GM21367 (cell line): Measurements from ENCODE around the gene FARS2.
A peak's percentile ranks its signal among the peaks of the same experiment; 100 is the strongest.

ENCODE experiments used
- ATAC-seq: cut with Tn5 transposase; IDR thresholded peaks from one replicate; pipeline ENCODE4 v1.9.1; 2021; ENCODE audit not compliant: unreplicated experiment

FARS2 gene

DNA sequence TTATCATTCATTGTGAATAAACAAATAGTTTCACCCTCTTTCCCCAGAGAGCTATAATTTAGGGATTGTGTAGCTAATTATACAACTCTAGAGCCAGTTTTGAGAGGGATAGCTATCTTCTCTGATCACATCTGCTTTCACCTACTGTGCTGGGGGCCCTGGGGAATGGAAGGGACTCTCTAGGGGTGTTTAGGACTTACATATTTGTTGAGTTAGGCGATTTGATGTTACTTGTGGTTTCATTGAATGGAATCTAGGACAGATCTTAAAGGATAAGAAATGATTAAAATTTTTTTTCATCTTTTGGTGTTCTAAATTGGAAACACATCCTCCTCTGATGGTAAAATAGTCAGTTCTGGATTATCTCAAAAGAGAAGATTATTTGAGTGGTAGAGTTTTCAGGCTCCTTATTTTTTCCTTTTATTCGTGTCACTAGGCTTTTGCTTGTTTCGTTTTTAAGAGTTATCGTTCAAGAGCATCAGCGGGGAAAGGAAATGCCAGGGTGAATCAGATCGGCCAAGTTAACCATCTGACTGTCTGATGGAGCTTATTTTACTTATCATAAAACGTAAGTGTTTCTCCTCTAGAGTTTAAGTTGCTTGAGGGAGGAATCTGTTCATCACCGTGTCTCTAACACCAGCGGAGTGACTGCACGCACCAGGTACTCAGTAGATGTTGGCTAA, 236.7 kb downstream of the FARS2 start:
- no peak for ATAC-seq

DNA sequence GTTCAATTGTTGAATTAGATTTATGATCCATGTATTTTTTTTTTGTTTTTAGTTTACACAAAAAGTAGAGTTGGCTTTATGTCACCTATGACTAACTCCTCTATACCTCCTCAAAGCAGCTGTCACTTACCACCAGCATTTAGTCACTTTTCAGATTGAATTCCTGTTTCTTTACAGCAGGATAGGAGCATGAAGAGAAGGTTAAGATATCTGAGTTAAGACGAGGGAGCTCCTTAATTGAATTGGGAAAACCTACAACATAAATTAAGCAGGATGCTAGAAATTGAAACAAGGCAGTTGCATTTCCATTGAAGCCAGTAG, 237.2 kb downstream of the FARS2 start:
- no peak for ATAC-seq

DNA sequence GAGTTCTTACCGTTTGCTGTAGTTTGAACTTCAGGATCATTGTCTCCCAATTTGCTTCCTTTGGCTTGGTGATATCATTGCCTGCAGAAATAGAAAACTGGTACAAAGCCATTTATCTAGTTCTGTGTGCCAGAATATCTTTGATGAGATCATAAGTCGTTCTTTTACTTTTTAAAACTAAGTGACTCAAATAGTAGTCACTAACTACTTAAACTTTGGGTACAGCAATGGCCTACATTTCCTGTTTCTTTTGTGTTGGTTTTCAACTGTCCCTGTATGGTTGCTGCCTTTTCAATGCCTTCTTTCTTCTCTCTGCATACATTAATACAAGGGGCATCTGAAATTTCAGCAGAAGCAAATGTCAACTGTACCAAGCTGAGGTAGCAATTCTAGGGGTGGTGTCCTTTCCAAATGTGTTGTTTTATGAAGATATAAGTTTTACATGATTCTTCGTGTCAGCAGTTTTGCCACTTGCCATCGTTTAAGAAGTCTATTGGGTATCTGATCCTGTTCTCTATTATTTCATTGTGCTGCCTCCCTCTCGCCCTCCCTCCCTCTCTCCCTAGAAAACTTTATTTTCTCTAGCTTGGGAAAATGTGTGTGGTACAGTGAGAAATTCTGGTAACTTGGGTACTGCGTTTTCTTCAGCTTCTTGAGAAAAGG, 238.5 kb downstream of the FARS2 start:
- no peak for ATAC-seq

DNA sequence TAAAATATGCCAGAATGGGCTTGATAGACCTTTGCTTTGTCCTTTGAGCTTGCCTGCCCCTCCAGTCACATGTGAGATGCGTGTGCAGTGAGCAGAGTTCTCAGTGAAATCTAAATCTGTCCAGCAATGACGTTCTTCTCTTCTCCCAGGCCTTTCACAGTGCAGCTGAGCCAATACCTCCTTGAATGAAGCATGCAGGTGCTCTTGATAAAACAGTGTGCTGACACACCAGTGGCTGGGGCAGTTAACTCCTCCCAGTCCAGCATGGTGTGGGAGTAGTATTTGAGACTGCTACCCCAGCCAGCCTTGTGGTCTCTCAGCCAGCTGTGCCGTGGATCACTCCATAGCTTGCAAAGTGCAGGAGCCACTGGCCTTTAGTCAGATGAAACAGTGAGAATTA, 240.5 kb downstream of the FARS2 start:
- ATAC-seq, result no peak

DNA sequence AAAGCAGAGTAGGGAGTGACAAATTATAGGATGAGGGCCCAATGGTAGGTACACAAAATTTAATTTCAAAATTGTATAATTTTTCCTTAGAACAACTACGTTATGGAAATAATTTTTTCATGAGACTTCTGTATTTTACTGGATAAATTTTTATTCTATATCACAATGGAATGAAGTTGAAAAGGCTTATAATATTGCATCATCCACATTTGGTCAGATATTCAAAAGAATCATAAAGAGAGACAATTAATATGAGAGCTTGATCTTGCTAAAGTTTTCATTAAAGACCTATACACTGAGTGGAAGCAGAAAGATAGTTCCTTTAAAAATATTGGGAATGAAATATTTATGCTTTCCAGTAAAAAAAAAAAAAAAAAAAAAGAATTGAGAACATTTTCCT, 242.8 kb downstream of the FARS2 start:
- no peak for ATAC-seq

DNA sequence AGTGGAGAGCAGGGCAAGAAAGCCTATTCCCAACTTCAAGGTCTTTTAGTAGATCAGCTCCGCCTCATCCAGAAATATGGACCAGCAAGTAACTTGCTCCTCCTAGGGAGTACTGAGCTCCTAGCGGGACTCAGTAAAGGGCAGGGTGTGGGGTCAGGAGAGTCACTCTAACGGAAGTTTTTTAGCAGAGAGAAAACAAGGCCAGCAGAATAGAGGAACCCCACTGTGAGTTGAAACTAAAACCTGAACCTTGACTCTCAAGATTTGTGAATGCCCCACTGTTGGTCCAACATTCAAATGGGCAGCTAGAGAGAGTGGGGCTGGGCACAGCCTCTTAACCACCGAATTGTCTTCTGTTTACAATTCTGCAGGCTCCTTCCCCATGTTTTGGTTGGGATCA, 244.8 kb downstream of the FARS2 start:
- ATAC-seq, result peak; percentile 38

DNA sequence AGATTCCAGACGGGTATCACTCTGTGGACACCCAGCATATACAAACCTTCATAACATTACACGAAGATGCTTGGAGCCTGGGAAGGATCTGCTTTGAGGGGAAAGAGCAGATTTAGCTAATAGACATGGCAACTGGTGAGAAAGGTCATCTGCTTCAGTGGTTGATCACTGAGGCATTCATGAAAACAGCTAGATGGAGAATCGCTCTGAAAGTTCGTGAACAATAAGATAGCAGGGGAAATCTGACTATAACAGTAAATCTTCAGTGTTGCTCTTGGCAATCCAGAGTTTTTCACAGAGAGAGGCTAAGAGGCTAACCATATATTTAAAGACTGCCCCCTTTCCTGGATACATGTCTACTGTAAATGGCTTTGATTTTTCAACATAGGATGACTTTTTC, 245.3 kb downstream of the FARS2 start:
- peak; percentile 17 for ATAC-seq

DNA sequence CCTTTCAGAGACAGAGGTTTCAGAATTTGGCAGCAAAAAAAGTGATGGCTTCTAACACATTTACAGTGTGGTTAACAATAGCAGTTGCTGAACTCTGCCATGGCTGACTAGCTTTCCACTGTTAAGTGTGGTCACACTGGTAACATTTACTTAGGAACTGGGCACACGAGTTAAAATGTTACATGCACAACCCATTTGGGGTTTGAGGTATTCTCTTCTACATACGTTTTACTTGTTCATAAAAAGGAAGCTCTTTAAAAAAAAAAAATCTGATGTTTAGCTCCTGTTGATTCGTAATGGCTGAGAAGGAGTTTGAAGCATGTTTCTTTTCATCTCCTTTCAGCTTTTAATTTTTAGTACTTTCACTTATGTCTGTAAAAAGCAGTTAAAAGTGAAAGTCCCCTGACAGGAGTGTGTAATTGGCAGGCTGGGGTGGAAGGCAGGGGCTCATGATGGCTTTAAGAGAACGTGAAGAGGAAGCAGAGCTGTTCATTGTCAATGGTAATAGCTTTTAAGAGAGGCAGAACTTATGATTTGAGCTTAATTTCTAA, 245.9 kb downstream of the FARS2 start:
- ATAC-seq, result peak; percentile 79

DNA sequence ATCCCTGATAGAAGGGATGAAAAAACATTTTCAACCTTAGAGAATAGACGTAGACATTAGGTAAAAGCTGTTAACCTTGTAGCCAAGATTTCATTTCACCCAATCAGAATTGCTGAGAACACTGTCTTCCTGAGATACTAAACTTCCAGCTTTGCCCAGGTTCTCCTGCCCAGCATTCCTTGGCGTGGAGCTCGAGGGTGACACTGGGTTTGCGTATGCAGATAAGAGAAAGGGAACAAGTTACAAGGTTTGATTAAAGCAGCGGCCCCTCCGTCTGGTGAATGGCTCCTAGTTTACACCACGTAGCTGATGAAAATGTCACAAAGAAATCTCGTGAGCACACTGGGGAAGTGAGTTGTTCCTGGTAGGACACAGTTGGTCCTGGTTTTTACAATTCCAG, 247.8 kb downstream of the FARS2 start:
- ATAC-seq, result no peak

DNA sequence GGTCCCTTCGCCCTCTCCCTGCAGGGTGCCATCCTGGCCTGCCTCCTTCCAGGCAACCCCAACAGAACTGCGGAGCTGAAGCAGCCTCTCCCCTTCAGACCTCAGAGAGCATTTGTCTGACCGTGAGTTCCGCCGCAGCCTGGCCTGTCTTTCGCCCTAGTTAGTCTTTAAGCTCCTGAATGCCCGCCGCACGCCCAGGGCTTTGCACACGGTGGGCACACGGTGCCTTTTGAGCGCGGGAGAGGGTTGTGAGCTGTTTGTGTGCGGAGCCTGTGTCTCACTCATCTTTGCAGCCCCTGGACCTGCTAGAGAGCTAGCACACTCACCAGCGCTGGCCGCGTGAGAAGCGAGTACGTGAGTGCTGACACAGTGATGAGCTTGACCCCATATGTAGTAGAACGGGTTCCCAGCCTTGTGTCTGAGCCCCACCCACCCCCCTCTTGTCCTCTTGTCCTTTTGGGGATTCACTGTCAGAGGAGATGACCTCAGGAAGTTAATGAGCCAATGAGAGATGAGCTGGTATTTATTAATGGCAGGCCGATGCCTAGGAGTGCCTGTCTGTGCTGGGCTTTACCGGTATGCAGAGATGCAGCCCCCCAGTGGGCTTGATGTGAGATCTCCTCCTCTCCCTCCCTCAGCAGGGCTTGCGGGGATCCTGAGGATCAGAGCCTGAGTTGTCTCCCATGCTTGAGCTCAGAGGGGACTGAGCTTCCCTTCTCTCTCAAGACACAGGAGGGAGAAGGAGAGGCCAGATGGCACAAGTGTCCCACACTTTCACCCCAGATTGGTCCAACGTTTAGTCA, 249.2 kb downstream of the FARS2 start:
- ATAC-seq, result no peak

DNA sequence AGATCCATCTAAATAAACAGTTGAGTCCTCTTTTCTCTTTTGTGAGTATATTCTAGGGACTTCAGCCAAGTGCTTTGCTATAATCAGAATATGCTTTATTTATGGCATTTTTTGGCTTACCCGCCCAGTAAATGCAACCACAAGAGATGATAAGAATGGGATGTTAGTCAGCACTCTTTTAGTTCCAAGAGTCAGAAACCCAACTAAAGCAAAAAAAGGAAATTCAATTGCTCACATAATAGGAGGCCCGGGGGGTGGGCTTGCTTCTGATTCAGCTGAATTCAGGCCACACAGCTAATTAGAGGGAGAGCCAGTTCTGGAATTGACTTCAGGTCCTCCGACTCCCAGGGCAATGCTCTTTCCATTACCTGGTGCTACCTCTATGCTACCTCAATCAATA, 250.6 kb downstream of the FARS2 start:
- ATAC-seq, result no peak

DNA sequence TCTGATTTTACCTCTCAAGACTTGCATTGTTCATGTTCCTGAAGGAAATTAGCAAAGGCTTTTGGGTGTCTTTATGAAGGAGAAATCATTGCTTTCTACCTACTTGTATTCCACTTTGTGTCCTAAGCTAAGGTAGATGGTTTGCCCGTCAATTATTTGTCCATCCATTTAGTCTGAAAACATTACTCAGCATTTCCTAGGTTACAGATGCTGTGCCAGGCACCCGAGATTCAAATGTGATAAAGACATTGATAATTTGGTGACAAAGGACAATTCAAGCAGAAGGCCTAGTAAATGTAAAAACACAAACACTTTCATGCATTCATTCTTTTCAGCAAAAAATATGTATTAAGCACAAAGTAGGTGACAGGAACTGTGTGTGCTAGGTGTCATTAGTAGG, 251.1 kb downstream of the FARS2 start:
- no peak for ATAC-seq

DNA sequence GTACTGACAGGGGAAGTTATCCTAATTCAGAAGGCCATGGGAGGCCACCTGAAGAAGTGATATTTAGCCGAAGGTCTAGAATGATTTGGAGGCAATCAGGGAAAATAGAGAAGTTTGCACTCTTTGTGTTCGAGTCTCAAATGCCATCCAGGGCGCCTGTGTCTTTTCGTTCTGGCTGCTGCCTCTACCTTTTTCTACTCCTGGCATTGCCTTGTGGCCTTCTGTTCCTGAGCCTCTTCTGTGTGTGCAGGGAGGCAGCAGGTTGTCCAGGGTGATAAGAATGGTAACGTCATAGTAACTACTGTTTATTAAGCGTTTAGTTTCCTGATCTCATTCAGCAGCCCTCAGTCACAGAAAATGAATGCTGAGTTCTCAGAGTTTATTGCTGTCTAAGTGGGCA, 252.1 kb downstream of the FARS2 start:
- no peak for ATAC-seq

DNA sequence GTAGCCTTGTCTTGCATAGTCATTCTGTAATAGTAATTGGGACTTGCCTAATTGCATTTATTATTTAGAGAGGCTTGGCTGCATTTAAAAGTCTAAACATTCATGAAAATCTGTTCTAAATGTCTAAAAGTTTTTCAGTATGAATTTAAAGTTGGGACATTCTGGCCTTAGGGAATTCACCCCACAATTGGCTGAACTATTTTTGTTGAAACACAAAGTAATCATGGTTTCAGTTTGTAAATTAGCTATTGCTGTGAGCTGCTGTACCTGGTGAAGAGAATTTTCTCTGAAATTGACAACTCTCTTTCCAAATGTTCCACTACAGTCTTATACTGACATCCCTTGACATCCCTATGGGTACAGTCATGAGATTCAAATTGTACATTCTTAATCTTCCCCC, 253.0 kb downstream of the FARS2 start:
- no peak for ATAC-seq

DNA sequence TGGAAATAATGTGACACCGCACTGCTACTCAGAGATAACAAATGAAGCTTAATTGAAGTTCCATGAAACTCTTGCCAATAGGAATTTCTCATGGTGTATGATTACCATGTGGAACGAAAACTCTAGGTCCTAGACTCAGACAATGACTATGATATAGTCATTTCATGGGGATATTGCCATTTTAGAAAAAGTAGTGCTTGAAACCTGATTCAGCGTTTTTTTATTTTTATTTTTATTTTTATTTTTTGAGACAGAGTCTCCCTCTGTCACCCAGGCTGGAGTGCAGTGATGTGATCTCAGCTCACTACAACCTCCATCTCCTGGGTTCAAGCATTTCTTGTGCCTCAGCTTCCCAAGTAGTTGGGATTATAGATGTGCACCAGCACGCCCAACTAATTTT, 253.9 kb downstream of the FARS2 start:
- no peak for ATAC-seq

DNA sequence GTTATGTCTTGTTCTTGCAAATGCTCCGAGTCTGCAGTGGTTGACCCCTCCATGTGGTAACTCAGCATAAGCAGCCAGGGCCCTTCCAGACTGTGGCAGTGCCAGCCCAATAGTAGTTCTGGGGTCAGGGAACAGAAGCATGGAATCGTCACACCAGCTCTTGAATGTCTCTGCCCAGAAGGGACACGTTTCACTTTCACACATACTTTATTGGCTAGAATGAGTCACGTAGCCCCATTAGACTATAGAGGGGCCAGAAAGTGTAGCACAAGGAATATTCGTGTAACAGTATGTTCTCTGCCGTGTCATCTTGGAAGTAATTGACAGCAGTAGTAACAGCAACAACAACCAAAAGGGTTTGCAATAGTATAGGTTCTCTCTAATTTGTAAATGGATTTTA, 254.7 kb downstream of the FARS2 start:
- no peak for ATAC-seq

DNA sequence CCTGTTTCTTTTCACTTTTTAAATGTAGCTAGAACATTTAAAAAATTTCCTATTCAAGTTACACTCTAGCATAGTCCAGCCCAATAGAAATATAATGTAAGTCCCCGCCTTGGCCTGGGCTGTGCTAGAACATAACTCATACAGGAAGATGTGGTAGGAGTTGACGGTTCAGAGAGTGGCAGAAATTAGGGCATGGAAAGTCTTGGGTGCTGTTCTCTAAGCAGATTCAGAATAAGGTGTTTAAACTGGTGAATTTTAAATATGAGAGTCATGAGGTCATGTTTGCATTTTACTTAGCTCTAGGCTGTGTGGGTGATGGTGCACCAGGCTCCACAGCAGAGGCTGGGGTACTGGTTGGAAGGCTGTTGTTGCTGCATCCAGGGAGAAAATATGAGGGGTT, 256.5 kb downstream of the FARS2 start:
- ATAC-seq, result no peak

DNA sequence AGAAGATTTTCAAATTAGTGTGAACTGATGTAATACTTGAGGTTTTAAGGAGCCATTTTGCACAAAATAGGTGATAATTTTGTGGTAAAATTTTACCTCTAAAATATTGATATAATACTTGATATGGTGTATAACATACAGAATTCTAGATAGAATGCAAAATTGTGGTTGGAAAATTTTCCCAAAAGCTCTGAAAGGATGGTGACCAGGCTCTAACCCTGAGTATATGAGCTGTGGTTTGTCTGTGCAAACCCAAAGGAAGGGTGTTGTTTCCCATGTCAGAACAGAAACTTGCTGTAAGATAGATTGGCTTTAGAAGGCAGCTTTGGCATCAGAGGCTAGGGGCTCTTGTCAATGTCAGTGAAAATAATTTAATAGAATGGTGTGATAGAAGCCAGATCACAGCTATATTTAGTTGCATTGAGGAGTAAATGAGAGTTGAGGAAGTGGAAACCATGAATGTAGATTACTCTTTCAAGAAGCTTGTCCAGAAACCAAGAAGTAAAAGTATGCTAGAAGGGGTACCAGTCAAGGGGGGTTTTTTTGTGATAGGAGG, 257.7 kb downstream of the FARS2 start:
- no peak for ATAC-seq

DNA sequence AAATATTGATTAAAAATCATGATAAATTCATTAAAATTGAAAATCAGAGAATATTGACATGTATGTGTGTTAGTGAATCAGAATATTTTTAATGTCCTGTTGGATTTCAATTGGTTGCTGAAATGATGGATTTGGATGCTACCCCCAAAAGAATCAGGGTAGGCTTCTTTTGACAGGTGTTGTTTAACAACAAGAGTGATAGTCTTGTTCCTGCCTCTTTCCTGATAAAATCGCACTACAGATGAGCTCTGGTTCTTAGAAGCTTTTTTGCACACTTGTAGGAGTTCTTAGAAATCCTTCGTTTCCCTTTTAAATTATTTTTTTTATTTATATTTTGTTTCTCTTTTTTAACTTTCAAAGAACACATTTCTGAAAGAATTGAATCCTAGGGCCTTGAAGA, 259.5 kb downstream of the FARS2 start:
- no peak for ATAC-seq

DNA sequence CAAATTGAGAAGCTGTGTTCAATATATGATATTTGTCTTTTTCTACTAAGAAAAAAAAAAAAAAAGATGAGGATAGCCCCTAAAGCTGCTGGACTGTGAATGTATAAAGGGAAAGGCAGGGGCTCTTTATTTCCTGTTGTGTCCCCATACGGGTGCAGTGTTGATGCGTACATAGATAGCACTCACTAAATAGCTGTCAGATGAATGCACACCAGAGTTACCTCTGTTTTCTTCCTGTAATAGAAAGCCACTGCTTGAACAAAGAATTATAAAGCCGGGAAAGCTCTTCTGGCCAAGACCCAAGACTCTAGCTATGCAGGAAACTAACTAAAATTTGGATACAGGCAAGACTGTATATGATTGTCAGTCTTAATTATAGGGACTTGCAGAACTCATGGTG, 260.0 kb downstream of the FARS2 start:
- ATAC-seq, result no peak

DNA sequence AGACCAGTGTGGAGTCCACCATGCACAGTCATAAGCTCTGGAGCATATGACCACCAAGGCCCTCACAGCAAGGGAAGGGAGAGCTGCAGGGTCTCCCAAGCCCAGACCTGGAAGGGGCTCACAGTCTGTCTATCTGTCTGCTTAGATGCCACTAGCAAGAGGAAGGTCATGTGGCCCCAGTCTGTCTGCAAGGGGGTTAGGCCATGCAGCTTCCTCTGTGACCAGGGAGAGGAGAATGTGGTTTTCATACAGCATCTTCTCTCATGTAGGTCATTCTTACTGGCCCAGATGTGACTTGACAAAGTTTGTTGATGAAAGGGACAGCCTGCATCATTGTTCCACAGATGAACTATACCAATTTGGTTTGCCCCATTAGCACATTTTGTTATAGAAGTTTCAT, 260.8 kb downstream of the FARS2 start:
- ATAC-seq, result no peak

DNA sequence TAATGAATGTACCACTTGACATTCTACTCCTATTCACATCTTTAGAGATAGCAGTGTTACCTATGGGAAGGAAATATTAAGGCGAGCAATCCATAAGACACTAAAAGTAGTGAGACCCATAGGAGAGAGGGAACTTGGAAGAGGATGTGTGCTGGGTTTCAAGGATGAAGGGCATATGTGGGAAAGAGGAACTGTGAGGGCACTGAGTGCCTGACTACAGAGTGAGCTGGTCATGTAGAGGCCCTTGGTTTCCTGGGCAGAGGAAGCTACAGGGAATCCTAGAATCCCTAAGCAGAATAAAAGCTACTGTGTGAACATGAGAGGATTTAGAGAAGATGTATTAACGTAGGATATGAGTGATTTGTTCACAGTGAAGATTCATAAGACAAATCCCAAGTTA, 262.8 kb downstream of the FARS2 start:
- no peak for ATAC-seq
